ENCODE results near the gene GBP4. TPM values are rescaled to one million over a fixed set of nuclear protein-coding genes. Genes with fewer than 3 reads are reported as not detected.

The GBP4 gene
- total RNA-seq, 4 donors from 2014 or later, result 1.00 to 3.8 (median 2.5) TPM; not detected in 1

DNA sequence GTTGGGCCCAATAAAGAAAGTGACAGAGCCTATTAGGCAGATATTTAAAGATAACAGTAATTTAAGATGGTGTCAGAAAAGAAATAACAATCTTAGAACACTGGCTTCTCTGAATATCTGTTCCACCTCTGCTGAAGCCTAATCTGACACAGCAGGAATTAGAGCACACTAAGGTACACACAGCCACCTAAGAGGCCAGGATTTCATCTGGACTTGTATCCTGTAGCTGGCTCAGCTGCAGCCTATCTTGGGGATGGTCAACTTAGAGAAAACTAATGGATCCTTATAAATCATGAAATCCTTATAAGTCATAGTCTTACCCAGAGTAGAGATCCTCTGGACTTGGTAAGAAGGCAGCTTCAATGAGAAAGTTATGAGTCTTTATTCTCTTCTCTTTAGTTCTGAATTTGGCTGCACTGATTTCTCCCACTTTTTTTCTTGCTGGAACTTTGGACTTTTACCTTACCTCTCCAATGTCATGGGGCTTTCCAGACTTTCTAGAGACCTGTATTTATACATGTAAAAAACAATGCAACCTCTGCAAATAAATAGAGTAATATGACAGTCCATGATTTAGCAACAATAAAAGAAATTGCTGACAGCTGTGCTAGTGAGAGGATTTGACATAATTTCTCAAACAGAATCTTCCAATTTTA lies 23.0 kb downstream of the GBP4 start, which contains the start of gene GBP7:
TSS of gene GBP7 (minus strand) at position 403 of the 656 bp plus-strand sequence. CDS start 4,068 bp downstream, outside the sequence.
- H3K9me3 ChIP-seq, result no peaks in the 10 kb centered on the region

DNA sequence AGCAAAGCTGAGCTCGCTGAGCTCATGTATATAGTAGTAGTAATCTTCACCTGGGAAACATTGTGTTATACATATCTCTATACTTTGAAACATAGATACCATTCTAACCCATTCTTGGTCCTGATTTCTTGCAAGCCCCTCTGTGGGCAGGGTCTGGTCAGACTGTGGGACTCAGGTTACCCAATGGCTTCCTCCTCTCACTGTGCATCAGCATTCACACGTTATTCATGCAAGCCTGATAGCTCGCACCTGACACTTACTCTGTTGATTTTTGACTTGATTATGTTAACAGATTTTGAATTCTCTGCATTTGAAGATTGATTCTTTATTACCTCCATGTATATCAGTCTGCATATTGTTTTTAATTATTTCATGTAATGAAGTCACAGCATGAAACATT lies 24.3 kb downstream of the GBP4 start:
- H3K36me3 ChIP-seq, result no peaks in the 10 kb centered on the region
- no peaks in the 10 kb centered on the region for H3K9me3 ChIP-seq
- no peaks in the 10 kb centered on the region for H3K4me1 ChIP-seq
- intact Hi-C loops (cut with DNase I; ENCODE audit: low total_unique reads), result no loop called here
- H3K27ac ChIP-seq, result no peak overlapping the region
- no peak overlapping the region for H3K4me3 ChIP-seq
- no peak for DNase-seq
- 91 to 95% methylated on average over 3 of the region's 3 CpGs for WGBS, 2 donors (ENCODE audit: low coverage in 1 of 2)
- in situ Hi-C loops (cut with MboI; ENCODE audit: low pct_ligation_motif_present in 1 of 4, low pct_unique_long_range_greater_than_20kb in 1 of 4, low sequenced_read_pairs in 3 of 4), result no loop called here
- H3K27me3 ChIP-seq, result no peaks in the 10 kb centered on the region
- no peak for TF ChIP-seq POLR2A (IDR thresholded peaks at IDR 0.05)
- TF ChIP-seq, protein P1, sequence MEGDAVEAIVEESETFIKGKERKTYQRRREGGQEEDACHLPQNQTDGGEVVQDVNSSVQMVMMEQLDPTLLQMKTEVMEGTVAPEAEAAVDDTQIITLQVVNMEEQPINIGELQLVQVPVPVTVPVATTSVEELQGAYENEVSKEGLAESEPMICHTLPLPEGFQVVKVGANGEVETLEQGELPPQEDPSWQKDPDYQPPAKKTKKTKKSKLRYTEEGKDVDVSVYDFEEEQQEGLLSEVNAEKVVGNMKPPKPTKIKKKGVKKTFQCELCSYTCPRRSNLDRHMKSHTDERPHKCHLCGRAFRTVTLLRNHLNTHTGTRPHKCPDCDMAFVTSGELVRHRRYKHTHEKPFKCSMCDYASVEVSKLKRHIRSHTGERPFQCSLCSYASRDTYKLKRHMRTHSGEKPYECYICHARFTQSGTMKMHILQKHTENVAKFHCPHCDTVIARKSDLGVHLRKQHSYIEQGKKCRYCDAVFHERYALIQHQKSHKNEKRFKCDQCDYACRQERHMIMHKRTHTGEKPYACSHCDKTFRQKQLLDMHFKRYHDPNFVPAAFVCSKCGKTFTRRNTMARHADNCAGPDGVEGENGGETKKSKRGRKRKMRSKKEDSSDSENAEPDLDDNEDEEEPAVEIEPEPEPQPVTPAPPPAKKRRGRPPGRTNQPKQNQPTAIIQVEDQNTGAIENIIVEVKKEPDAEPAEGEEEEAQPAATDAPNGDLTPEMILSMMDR (IDR thresholded peaks at IDR 0.05), result no peak
- TF ChIP-seq EP300 (IDR thresholded peaks at IDR 0.05; ENCODE audit: low read depth), result no peak

More for the DNA sequence above, 23.0 kb downstream of the GBP4 start, which contains the start of gene GBP7:
- Histone ChIP-seq H3K4me1 (no peaks in the 10 kb centered on the region), H3K36me3 (no peaks in the 10 kb centered on the region), H3K4me3 (no peak within 1 kb of the TSS), H3K27ac (no peak within 1 kb of the TSS), H3K27me3 (no peaks in the 10 kb centered on the region)
- TF ChIP-seq POLR2AphosphoS5 (IDR thresholded peaks at IDR 0.05), result no peak
- no peak for TF ChIP-seq POLR2A (IDR thresholded peaks at IDR 0.05)
- TF ChIP-seq, protein P1 (IDR thresholded peaks at IDR 0.05), result no peak
- TF ChIP-seq EP300 (IDR thresholded peaks at IDR 0.05; ENCODE audit: low read depth), result no peak
- intact Hi-C loops (cut with DNase I; ENCODE audit: low total_unique reads), result no loop called here
- DNase-seq, result no peak
- in situ Hi-C loops (cut with MboI; ENCODE audit: low pct_ligation_motif_present in 1 of 4, low pct_unique_long_range_greater_than_20kb in 1 of 4, low sequenced_read_pairs in 3 of 4), result no loop called here

- no peak for DNase-seq
- Histone ChIP-seq H3K27me3 (no peaks in the 10 kb centered on the region), H3K4me1 (no peaks in the 10 kb centered on the region), H3K9me3 (no peaks in the 10 kb centered on the region), H3K36me3 (no peaks in the 10 kb centered on the region), H3K4me3 (no peak overlapping the region), H3K27ac (no peak overlapping the region)
- TF ChIP-seq, protein P1 (IDR thresholded peaks at IDR 0.05), result no peak
- no peak for TF ChIP-seq EP300 (IDR thresholded peaks at IDR 0.05; ENCODE audit: low read depth)
- TF ChIP-seq POLR2A (IDR thresholded peaks at IDR 0.05), result no peak
- no peak for TF ChIP-seq POLR2AphosphoS5 (IDR thresholded peaks at IDR 0.05)
- WGBS, 2 donors (ENCODE audit: low coverage in 1 of 2), result 86 to 88% methylated on average over 4 of the region's 4 CpGs
- intact Hi-C loops (cut with DNase I; ENCODE audit: low total_unique reads) (no loop called here), in situ Hi-C loops (cut with MboI; ENCODE audit: low pct_ligation_motif_present in 1 of 4, low pct_unique_long_range_greater_than_20kb in 1 of 4, low sequenced_read_pairs in 3 of 4) (no loop called here)
Measured at GRCh38 chr1:89172468-89173143, 26.1 kb downstream of the GBP4 start.

DNA sequence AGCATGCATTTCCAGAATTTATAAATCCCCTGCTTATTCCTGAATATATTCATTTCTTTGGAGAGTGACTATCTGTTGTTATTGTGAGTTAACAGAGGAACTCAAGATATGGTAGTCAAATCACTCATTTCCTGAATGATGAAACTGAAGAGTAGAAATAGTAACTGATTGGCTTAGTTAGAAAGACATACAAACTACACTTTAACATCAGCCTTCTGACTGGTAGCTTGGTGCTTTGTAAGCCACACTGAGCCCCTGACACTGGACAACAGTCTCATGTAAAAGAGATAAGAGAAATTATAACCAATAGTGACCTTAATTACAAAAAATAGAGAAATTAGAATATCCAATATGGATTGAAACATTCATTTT lies 27.7 kb downstream of the GBP4 start:
- in situ Hi-C loops (cut with MboI; ENCODE audit: low pct_ligation_motif_present in 1 of 4, low pct_unique_long_range_greater_than_20kb in 1 of 4, low sequenced_read_pairs in 3 of 4), result no loop called here
- TF ChIP-seq EP300 (IDR thresholded peaks at IDR 0.05; ENCODE audit: low read depth) (no peak), POLR2AphosphoS5 (IDR thresholded peaks at IDR 0.05) (no peak), POLR2A (IDR thresholded peaks at IDR 0.05) (no peak)
- TF ChIP-seq, protein P1 (IDR thresholded peaks at IDR 0.05), result no peak
- Histone ChIP-seq H3K9me3 (no peaks in the 10 kb centered on the region), H3K4me3 (no peak overlapping the region), H3K4me1 (no peaks in the 10 kb centered on the region), H3K27me3 (no peaks in the 10 kb centered on the region), H3K36me3 (no peaks in the 10 kb centered on the region), H3K27ac (no peak overlapping the region)
- intact Hi-C loops (cut with DNase I; ENCODE audit: low total_unique reads), result no loop called here
- DNase-seq, result no peak
